Astrocyte (in vitro differentiated cells and primary cell): ENCODE measurements around the gene MEGF6. TPM values are rescaled to one million over a fixed set of nuclear protein-coding genes. Genes with fewer than 3 reads are reported as not detected.

Experiments
- DNase-seq: peaks from one replicate; pipeline ENCODE4 v3.0.0-alpha.2; 2010; ENCODE audit warnings: low read depth
- FAIRE-seq: peaks from 2 replicates; lab custom pipeline; 2011; peaks lifted over from hg19 to GRCh38; lab: Jason Lieb, UNC
- H2AFZ ChIP-seq: 2 replicates; pipeline ENCODE4 v1.6.0; 2012; ENCODE audit warnings: low read depth, low read length, inconsistent platforms
- H3K27ac ChIP-seq: 2 replicates; pipeline ENCODE4 v1.5.1; 2011; ENCODE audit warnings: low read depth, low read length, inconsistent platforms
- H3K27me3 ChIP-seq: 2 replicates; pipeline ENCODE4 v1.6.0; 2011; ENCODE audit warnings: low read length, inconsistent platforms; ENCODE audit not compliant: insufficient read depth
- H3K36me3 ChIP-seq: 2 replicates; pipeline ENCODE4 v1.5.1; 2011; ENCODE audit warnings: low read length, inconsistent platforms; ENCODE audit not compliant: insufficient read depth
- H3K4me1 ChIP-seq: 2 replicates; pipeline ENCODE4 v1.5.1; 2011; ENCODE audit warnings: low read length, inconsistent platforms; ENCODE audit not compliant: insufficient read depth
- H3K4me2 ChIP-seq: 2 replicates; pipeline ENCODE4 v1.6.0; 2012; ENCODE audit warnings: low read length, inconsistent platforms
- H3K4me3 ChIP-seq: 2 replicates; pipeline ENCODE4 v1.5.1; 2011; ENCODE audit warnings: low read depth, mild to moderate bottlenecking, low read length, inconsistent platforms; ENCODE audit not compliant: insufficient read depth
- H3K79me2 ChIP-seq: 2 replicates; pipeline ENCODE4 v1.6.0; 2012; ENCODE audit warnings: mild to moderate bottlenecking, low read length, inconsistent platforms; ENCODE audit not compliant: insufficient read depth
- H3K9ac ChIP-seq: 2 replicates; pipeline ENCODE4 v1.6.0; 2012; ENCODE audit warnings: mild to moderate bottlenecking, low read length, inconsistent platforms
- H3K9me3 ChIP-seq: 2 replicates; pipeline ENCODE4 v1.5.1; 2012; ENCODE audit warnings: low read depth, mild to moderate bottlenecking, low read length, inconsistent platforms; ENCODE audit not compliant: insufficient read depth
- H4K20me1 ChIP-seq: 2 replicates; pipeline ENCODE4 v1.6.0; 2012; ENCODE audit warnings: low read length, inconsistent platforms; ENCODE audit not compliant: insufficient read depth
- H3K27ac Mint-ChIP-seq: one replicate; pipeline ENCODE4 v1.8.0; 2021; ENCODE audit warnings: mild to moderate bottlenecking, mixed read lengths; ENCODE audit not compliant: unreplicated experiment
- H3K27me3 Mint-ChIP-seq: one replicate; pipeline ENCODE4 v1.8.0; 2021; ENCODE audit warnings: low read depth, mixed read lengths; ENCODE audit not compliant: unreplicated experiment
- H3K36me3 Mint-ChIP-seq: one replicate; pipeline ENCODE4 v1.8.0; 2021; ENCODE audit warnings: low read depth, mixed read lengths; ENCODE audit not compliant: unreplicated experiment
- H3K4me1 Mint-ChIP-seq: one replicate; pipeline ENCODE4 v1.8.0; 2021; ENCODE audit warnings: low read depth, mixed read lengths; ENCODE audit not compliant: unreplicated experiment
- H3K4me3 Mint-ChIP-seq: one replicate; pipeline ENCODE4 v1.8.0; 2021; ENCODE audit warnings: mild to moderate bottlenecking, moderate library complexity, mixed read lengths; ENCODE audit not compliant: unreplicated experiment
- H3K9me3 Mint-ChIP-seq: one replicate; pipeline ENCODE4 v1.8.0; 2021; ENCODE audit warnings: mild to moderate bottlenecking, mixed read lengths; ENCODE audit not compliant: unreplicated experiment
- CTCF ChIP-seq: IDR thresholded peaks from 2 replicates; pipeline ENCODE4 v1.5.1; 2011; ENCODE audit warnings: low read depth, mild to moderate bottlenecking, inconsistent platforms, low read length, moderate library complexity; ENCODE audit not compliant: insufficient read depth
- EZH2 ChIP-seq: IDR thresholded peaks from 2 replicates; pipeline ENCODE4 v1.6.1; 2012; ENCODE audit warnings: mild to moderate bottlenecking, low read length, inconsistent platforms; ENCODE audit not compliant: insufficient read depth
- total RNA-seq: library from RNA; stranded (reverse); gene quantifications from 2 replicates; pipeline ENCODE4 v1.2.1, GENCODE V29; 2021

MEGF6 gene
- total RNA-seq, 1 donor from 2014 or later = 14.8 TPM

DNA sequence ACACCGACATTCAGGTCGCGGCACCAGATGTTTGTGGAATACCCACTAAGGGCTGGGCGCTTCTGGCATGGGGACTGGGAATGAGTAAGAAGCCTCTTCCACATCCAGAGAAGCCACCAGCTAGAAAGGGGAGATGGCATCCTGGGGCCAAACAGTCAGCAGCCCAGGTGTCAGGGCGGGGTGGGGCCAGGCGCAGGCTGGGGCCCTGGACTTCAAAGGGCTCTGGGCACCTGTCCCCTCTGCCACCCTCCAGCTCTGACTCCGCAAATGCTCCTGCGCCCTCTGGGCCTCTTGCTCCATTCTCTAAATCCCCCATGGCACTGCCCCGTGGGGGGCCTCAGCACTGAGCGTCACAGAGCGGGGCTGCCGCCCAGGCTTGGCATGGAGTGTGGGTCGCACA, 70.4 kb downstream of the MEGF6 start:
- H3K4me3 Mint-ChIP-seq = no peak overlapping the region
- H3K27ac Mint-ChIP-seq = no peak overlapping the region
- peaks cover 21% of the 10 kb centered on the region for H3K4me1 ChIP-seq
- no peak overlapping the region for H3K4me3 ChIP-seq
- H3K36me3 ChIP-seq = no peaks in the 10 kb centered on the region
- no peaks in the 10 kb centered on the region for H3K9me3 Mint-ChIP-seq
- no peak for FAIRE-seq
- H3K79me2 ChIP-seq = no peaks in the 10 kb centered on the region
- H3K4me2 ChIP-seq = no peak overlapping the region
- no peak overlapping the region for H3K27ac ChIP-seq
- H3K9ac ChIP-seq = no peak overlapping the region
- no peaks in the 10 kb centered on the region for H4K20me1 ChIP-seq
- H3K27me3 Mint-ChIP-seq = peaks cover 4% of the 10 kb centered on the region
- H3K9me3 ChIP-seq = no peaks in the 10 kb centered on the region
- H3K4me1 Mint-ChIP-seq = peaks cover 3% of the 10 kb centered on the region
- H3K27me3 ChIP-seq = no peaks in the 10 kb centered on the region
- no peak for TF ChIP-seq CTCF
- TF ChIP-seq EZH2 = no peak
- no peaks in the 10 kb centered on the region for H3K36me3 Mint-ChIP-seq
- H2AFZ ChIP-seq = no peak overlapping the region
- no peak for DNase-seq

GRCh38 chr1:3539707-3540425, 71.4 kb downstream of the MEGF6 start:
- TF ChIP-seq CTCF (no peak), EZH2 (no peak)
- H3K4me3 ChIP-seq = no peak overlapping the region
- no peak overlapping the region for H2AFZ ChIP-seq
- H3K36me3 ChIP-seq = no peaks in the 10 kb centered on the region
- Mint-ChIP-seq H3K27ac (no peak overlapping the region), H3K27me3 (peaks cover 4% of the 10 kb centered on the region), H3K4me1 (no peaks in the 10 kb centered on the region), H3K4me3 (no peak overlapping the region), H3K36me3 (no peaks in the 10 kb centered on the region), H3K9me3 (no peaks in the 10 kb centered on the region)
- H3K9ac ChIP-seq = peak overlapping the region; percentile 23
- no peaks in the 10 kb centered on the region for H3K79me2 ChIP-seq
- FAIRE-seq (no peak), DNase-seq (peak; percentile 64)
- no peak overlapping the region for H3K27ac ChIP-seq
- no peaks in the 10 kb centered on the region for H3K9me3 ChIP-seq
- no peaks in the 10 kb centered on the region for H4K20me1 ChIP-seq
- peaks cover 21% of the 10 kb centered on the region for H3K4me1 ChIP-seq
- no peaks in the 10 kb centered on the region for H3K27me3 ChIP-seq
- H3K4me2 ChIP-seq = no peak overlapping the region

GRCh38 chr1:3537359-3537758, 73.9 kb downstream of the MEGF6 start:
- no peak overlapping the region for H3K27ac Mint-ChIP-seq
- no peaks in the 10 kb centered on the region for H3K9me3 ChIP-seq

More at GRCh38 chr1:3537359-3537758, 73.9 kb downstream of the MEGF6 start:
- TF ChIP-seq CTCF (no peak), EZH2 (no peak)
- Histone ChIP-seq H2AFZ (no peak overlapping the region), H3K36me3 (no peaks in the 10 kb centered on the region), H4K20me1 (no peaks in the 10 kb centered on the region), H3K4me1 (peaks cover 6% of the 10 kb centered on the region), H3K27ac (no peak overlapping the region), H3K79me2 (no peaks in the 10 kb centered on the region), H3K27me3 (no peaks in the 10 kb centered on the region), H3K4me3 (no peak overlapping the region), H3K4me2 (no peak overlapping the region), H3K9ac (no peak overlapping the region)
- FAIRE-seq (no peak), DNase-seq (no peak)
- Mint-ChIP-seq H3K4me3 (no peak overlapping the region), H3K4me1 (no peaks in the 10 kb centered on the region), H3K36me3 (no peaks in the 10 kb centered on the region), H3K9me3 (no peaks in the 10 kb centered on the region), H3K27me3 (peaks cover 14% of the 10 kb centered on the region)
